HL-60 (cell line): Measurements from ENCODE around the gene TNFRSF8.

Experiments
- CTCF ChIP-seq: IDR thresholded peaks from one replicate; pipeline ENCODE4 v1.5.1; 2011; ENCODE audit warnings: low read length, control low read depth, inconsistent platforms; ENCODE audit not compliant: insufficient read depth
- REST ChIP-seq: IDR thresholded peaks from 2 replicates; pipeline ENCODE4 v1.6.1; 2012; ENCODE audit warnings: low read depth; ENCODE audit not compliant: insufficient replicate concordance

DNA sequence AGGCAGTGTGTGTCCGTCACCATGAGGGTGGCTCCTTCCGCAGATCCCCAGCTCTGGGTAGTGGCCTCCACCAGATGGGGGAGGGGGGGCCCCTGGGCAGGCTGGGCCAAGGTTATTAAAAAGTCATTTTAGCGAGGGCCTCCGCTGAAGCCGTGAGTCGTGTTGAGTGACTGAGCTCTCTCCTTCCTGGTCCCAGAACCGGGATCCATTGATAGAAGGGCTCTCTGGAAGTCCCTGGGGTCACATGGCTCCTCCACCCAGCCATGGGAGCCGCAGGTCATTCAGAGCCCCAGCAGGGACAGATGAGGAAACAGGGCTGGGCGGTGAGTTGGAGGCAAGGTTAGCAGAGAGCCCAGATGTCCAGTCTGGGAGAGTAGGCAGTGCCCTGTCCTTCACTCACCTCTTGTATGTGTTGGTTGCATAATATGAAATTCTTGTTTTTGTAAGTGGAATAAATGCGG lies 30.9 kb upstream of the TNFRSF8 start:
- TF ChIP-seq REST = no peak
- no peak for TF ChIP-seq CTCF
